DND-41 (cell line): ENCODE results near the gene RUFY3.

Source experiments
- CTCF ChIP-seq: IDR thresholded peaks from 2 replicates; pipeline ENCODE4 v1.5.1; 2012; ENCODE audit warnings: borderline replicate concordance, low read length, moderate library complexity, mild to moderate bottlenecking; ENCODE audit not compliant: poor library complexity, severe bottlenecking; ENCODE audit errors: extremely low read depth
- EZH2 ChIP-seq: IDR thresholded peaks from 3 replicates; pipeline ENCODE4 v1.6.1; 2012; ENCODE audit warnings: borderline replicate concordance, low read depth, mild to moderate bottlenecking, moderate library complexity, low read length, inconsistent platforms; ENCODE audit not compliant: severe bottlenecking

GRCh38 chr4:70829492-70829891 is 107.7 kb downstream of the RUFY3 start:
- TF ChIP-seq CTCF (no peak), EZH2 (no peak)
